ENCODE results near the gene KCNAB1. TPM values are rescaled to one million over a fixed set of nuclear protein-coding genes. Genes with fewer than 3 reads are reported as not detected.
A peak's percentile ranks its signal among the peaks of the same experiment; 100 is the strongest.

KCNAB1 gene
- total and polyA plus RNA-seq, 4 donors = 0.76 to 2.8 (median 1.0) TPM

GRCh38 chr3:156554515-156554841, 434.1 kb downstream of the KCNAB1 start:
- Histone ChIP-seq H3K4me3 (ENCODE audit: low read depth in 1 of 3, low read length in 3 of 3) (peak overlapping the region; percentile 88 to 98 (median 88)), H3K27me3 (ENCODE audit: control insufficient read depth in 4 of 4, insufficient read depth in 4 of 4, low read length in 3 of 4) (no peaks in the 10 kb centered on the region), H3K4me1 (ENCODE audit: control insufficient read depth in 4 of 4, insufficient read depth in 4 of 4, low read length in 3 of 4) (peaks cover 7 to 33% (median 10%) of the 10 kb centered on the region in 4 donors), H3K27ac (ENCODE audit: low read depth in 1 of 2, low read length in 2 of 2) (peak overlapping the region; percentile 90 to 93), H3K36me3 (ENCODE audit: control insufficient read depth in 4 of 4, insufficient read depth in 3 of 4, low read depth in 1 of 4, low read length in 3 of 4) (peaks cover 1 to 12% (median 4%) of the 10 kb centered on the region in 4 donors), H3K9ac (ENCODE audit: low read depth in 1 of 2, low read length in 2 of 2) (peak overlapping the region; percentile 75 to 98), H3K9me3 (ENCODE audit: control insufficient read depth in 4 of 4, low read length in 3 of 4) (no peaks in the 10 kb centered on the region)
- no peak for DNase-seq (ENCODE audit: low spot score)
- no peak for TF ChIP-seq CTCF (IDR thresholded peaks at IDR 0.05; ENCODE audit: low read depth, low read length, missing input control)
- TF ChIP-seq HNF4A (conservative IDR thresholded peaks at IDR 0.05) = no peak
- no peak for TF ChIP-seq REST (IDR thresholded peaks at IDR 0.05)
- TF ChIP-seq ZBTB33 (IDR thresholded peaks at IDR 0.05) = no peak
- no peak for TF ChIP-seq RAD21 (IDR thresholded peaks at IDR 0.05)
- no peak for TF ChIP-seq RXRA (IDR thresholded peaks at IDR 0.05)
- no peak for TF ChIP-seq FOXA1 (IDR thresholded peaks at IDR 0.05)
- no peak for TF ChIP-seq FOXA2 (IDR thresholded peaks at IDR 0.05)
- no peak for TF ChIP-seq MAX (IDR thresholded peaks at IDR 0.05)
- under 1% methylated on average over 11 of the region's 11 CpGs for WGBS

- peaks cover 7 to 39% (median 15%) of the 10 kb centered on the region in 4 donors for H3K4me1 ChIP-seq (ENCODE audit: control insufficient read depth in 4 of 4, insufficient read depth in 4 of 4, low read length in 3 of 4)
- H3K9me3 ChIP-seq (ENCODE audit: control insufficient read depth in 4 of 4, low read length in 3 of 4) = no peaks in the 10 kb centered on the region
- peak within 1 kb of the TSS; percentile 88 to 98 (median 88) for H3K4me3 ChIP-seq (ENCODE audit: low read depth in 1 of 3, low read length in 3 of 3)
- no peaks in the 10 kb centered on the region for H3K27me3 ChIP-seq (ENCODE audit: control insufficient read depth in 4 of 4, insufficient read depth in 4 of 4, low read length in 3 of 4)
- 4% methylated on average over 60 of the region's 60 CpGs for WGBS
- DNase-seq (ENCODE audit: low spot score) = peak; percentile 97
- peak within 1 kb of the TSS; percentile 75 to 98 for H3K9ac ChIP-seq (ENCODE audit: low read depth in 1 of 2, low read length in 2 of 2)
- H3K36me3 ChIP-seq (ENCODE audit: control insufficient read depth in 4 of 4, insufficient read depth in 3 of 4, low read depth in 1 of 4, low read length in 3 of 4) = peaks cover 1 to 9% (median 4%) of the 10 kb centered on the region in 4 donors
- H3K27ac ChIP-seq (ENCODE audit: low read depth in 1 of 2, low read length in 2 of 2) = peak within 1 kb of the TSS; percentile 90 to 93
- peak; percentile 72 to 90 for TF ChIP-seq GABPA (IDR thresholded peaks at IDR 0.05 in 1 of 2, conservative IDR thresholded peaks at IDR 0.05 in 1 of 2)
- TF ChIP-seq HNF4A (conservative IDR thresholded peaks at IDR 0.05) = peak; percentile 16 to 29
- TF ChIP-seq MAX (IDR thresholded peaks at IDR 0.05) = peak; percentile 54
- peak; percentile 11 for TF ChIP-seq HNF4G (IDR thresholded peaks at IDR 0.05)
- peak; percentile 92 for TF ChIP-seq REST (IDR thresholded peaks at IDR 0.05)
- TF ChIP-seq FOXA2 (IDR thresholded peaks at IDR 0.05) = no peak
- peak; percentile 60 for TF ChIP-seq RAD21 (IDR thresholded peaks at IDR 0.05)
- peak; percentile 72 to 95 for TF ChIP-seq EGR1 (IDR thresholded peaks at IDR 0.05; ENCODE audit: low read depth in 2 of 2)
- TF ChIP-seq ATF3 (IDR thresholded peaks at IDR 0.05) = no peak
- peak; percentile 75 for TF ChIP-seq ZBTB33 (IDR thresholded peaks at IDR 0.05)
- peak; percentile 49 to 58 for TF ChIP-seq RXRA (IDR thresholded peaks at IDR 0.05)
- no peak for TF ChIP-seq NR2F2 (IDR thresholded peaks at IDR 0.05)
- peak; percentile 97 for TF ChIP-seq YY1 (IDR thresholded peaks at IDR 0.05)
These were observed 434.7 kb downstream of the KCNAB1 start, which contains the start of gene SSR3 for GRCh38 chr3:156554842-156555687. SSR3 (minus strand) TSS chr3:156555117; CDS start chr3:156555089, 28 bp downstream.

Data from liver (tissue), 9 donors.